ENCODE results near the gene XPOT.

DNA sequence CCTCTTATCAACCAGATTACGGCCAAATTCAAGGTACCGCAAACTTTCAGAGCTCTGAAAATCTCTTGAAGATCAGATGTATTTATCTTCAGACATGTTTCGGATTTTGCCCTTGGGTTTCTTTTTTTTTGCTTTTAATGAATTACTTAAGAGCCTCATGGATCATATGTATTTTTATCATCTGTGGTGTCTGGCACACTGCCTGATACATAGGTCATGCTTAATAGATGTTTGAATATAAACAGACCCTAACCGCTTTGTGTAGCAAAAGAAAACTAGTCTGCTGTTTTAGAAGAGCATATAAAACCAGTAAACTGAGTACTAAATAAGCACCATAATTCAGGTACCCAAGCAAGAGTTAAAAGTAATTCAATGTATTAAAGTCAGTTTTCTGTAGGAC lies 27.6 kb downstream of the XPOT start:
- TF ChIP-seq POLR2A (IDR thresholded peaks at IDR 0.05) = no peak
- TF ChIP-seq, protein P1, sequence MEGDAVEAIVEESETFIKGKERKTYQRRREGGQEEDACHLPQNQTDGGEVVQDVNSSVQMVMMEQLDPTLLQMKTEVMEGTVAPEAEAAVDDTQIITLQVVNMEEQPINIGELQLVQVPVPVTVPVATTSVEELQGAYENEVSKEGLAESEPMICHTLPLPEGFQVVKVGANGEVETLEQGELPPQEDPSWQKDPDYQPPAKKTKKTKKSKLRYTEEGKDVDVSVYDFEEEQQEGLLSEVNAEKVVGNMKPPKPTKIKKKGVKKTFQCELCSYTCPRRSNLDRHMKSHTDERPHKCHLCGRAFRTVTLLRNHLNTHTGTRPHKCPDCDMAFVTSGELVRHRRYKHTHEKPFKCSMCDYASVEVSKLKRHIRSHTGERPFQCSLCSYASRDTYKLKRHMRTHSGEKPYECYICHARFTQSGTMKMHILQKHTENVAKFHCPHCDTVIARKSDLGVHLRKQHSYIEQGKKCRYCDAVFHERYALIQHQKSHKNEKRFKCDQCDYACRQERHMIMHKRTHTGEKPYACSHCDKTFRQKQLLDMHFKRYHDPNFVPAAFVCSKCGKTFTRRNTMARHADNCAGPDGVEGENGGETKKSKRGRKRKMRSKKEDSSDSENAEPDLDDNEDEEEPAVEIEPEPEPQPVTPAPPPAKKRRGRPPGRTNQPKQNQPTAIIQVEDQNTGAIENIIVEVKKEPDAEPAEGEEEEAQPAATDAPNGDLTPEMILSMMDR (IDR thresholded peaks at IDR 0.05) = no peak

Data from body of pancreas (tissue), 4 donors.